Neuronal stem cell (in vitro differentiated cells): ENCODE data around the gene CD22.
A peak's percentile ranks its signal among the peaks of the same experiment; 100 is the strongest.

Experiments used
- DNase-seq: peaks from one replicate; pipeline ENCODE4 v3.0.0-alpha.2; 2013; ENCODE audit warnings: low spot score
- H2AFZ ChIP-seq: one replicate; pipeline ENCODE4 v1.6.1; 2013; ENCODE audit warnings: mild to moderate bottlenecking, low read length, inconsistent platforms
- H2AK5ac ChIP-seq: 2 replicates; pipeline ENCODE4 v1.6.1; 2013; ENCODE audit warnings: low read depth, mild to moderate bottlenecking, inconsistent platforms, low read length, moderate library complexity, mixed read lengths
- H2BK120ac ChIP-seq: 2 replicates; pipeline ENCODE4 v1.6.1; 2013; ENCODE audit warnings: low read depth, mild to moderate bottlenecking, inconsistent platforms, low read length, moderate library complexity, mixed read lengths
- H2BK12ac ChIP-seq: one replicate; pipeline ENCODE4 v1.6.1; 2013; ENCODE audit warnings: low read length, inconsistent platforms
- H2BK15ac ChIP-seq: 2 replicates; pipeline ENCODE4 v1.6.1; 2013; ENCODE audit warnings: mild to moderate bottlenecking, low read length, inconsistent platforms, mixed read lengths
- H2BK5ac ChIP-seq: one replicate; pipeline ENCODE4 v1.6.1; 2013; ENCODE audit warnings: inconsistent platforms, mild to moderate bottlenecking, low read length, moderate library complexity
- H3K14ac ChIP-seq: one replicate; pipeline ENCODE4 v1.6.1; 2013; ENCODE audit warnings: low read length, inconsistent platforms
- H3K18ac ChIP-seq: 2 replicates; pipeline ENCODE4 v1.6.1; 2013; ENCODE audit warnings: low read length, inconsistent platforms
- H3K23ac ChIP-seq: 2 replicates; pipeline ENCODE4 v1.6.1; 2013; ENCODE audit warnings: low read depth, mild to moderate bottlenecking, mixed read lengths, low read length, inconsistent platforms; ENCODE audit not compliant: poor library complexity
- H3K27ac ChIP-seq: replicated peaks from 3 replicates; pipeline ENCODE4 v1.5.1; 2013; ENCODE audit warnings: low read length, inconsistent platforms
- H3K27me3 ChIP-seq, 3 experiments: 2 replicates each; pipeline ENCODE4 v1.6.1; 2013; ENCODE audit warnings: low read length in 3 of 3, mild to moderate bottlenecking in 2 of 3, inconsistent platforms in 1 of 3, low read depth in 1 of 3, mixed read lengths in 1 of 3, moderate library complexity in 1 of 3; ENCODE audit not compliant: control insufficient read depth in 3 of 3, insufficient read depth in 3 of 3
- H3K36me3 ChIP-seq, 2 donors: replicated peaks in 1 of 2; 2 replicates each; pipeline ENCODE4 v1.6.1; 2013; ENCODE audit warnings: low read length in 2 of 2; ENCODE audit not compliant: control insufficient read depth in 2 of 2, insufficient read depth in 2 of 2
- H3K4ac ChIP-seq: 2 replicates; pipeline ENCODE4 v1.6.1; 2013; ENCODE audit warnings: inconsistent platforms, mild to moderate bottlenecking, low read length, moderate library complexity
- H3K4me1 ChIP-seq, 2 donors: 1 replicate in 1 of 2; 2 replicates in 1 of 2; pipeline ENCODE4 v1.6.1; 2013; ENCODE audit warnings: low read length in 2 of 2, low read depth in 1 of 2; ENCODE audit not compliant: control insufficient read depth in 2 of 2, insufficient read depth in 1 of 2
- H3K4me2 ChIP-seq: one replicate; pipeline ENCODE4 v1.6.1; 2013; ENCODE audit warnings: mild to moderate bottlenecking, low read length, inconsistent platforms; ENCODE audit not compliant: insufficient read depth, poor library complexity, severe bottlenecking
- H3K4me3 ChIP-seq, 2 donors: 2 replicates each; pipeline ENCODE4 v1.5.1; 2013; ENCODE audit warnings: low read length in 2 of 2, mild to moderate bottlenecking in 2 of 2, inconsistent platforms in 1 of 2, moderate library complexity in 1 of 2
- H3K79me1 ChIP-seq: one replicate; pipeline ENCODE4 v1.6.1; 2013; ENCODE audit warnings: low read depth, mild to moderate bottlenecking, inconsistent platforms, low read length, moderate library complexity
- H3K9ac ChIP-seq: one replicate; pipeline ENCODE4 v1.6.1; 2013; ENCODE audit warnings: mild to moderate bottlenecking, low read depth, low read length, inconsistent platforms; ENCODE audit not compliant: poor library complexity
- H3K9me3 ChIP-seq, 2 donors: replicated peaks in 1 of 2; 2 replicates each; pipeline versions ENCODE3 to v1.6.1; 2013; ENCODE audit warnings: low read length in 2 of 2, mild to moderate bottlenecking in 2 of 2, inconsistent platforms in 1 of 2, low read depth in 1 of 2, mixed read lengths in 1 of 2, moderate library complexity in 1 of 2; ENCODE audit not compliant: control insufficient read depth in 2 of 2, insufficient read depth in 1 of 2
- H4K8ac ChIP-seq: one replicate; pipeline ENCODE4 v1.6.1; 2013; ENCODE audit warnings: low read depth, mild to moderate bottlenecking, inconsistent platforms, low read length, moderate library complexity
- H4K91ac ChIP-seq: one replicate; pipeline ENCODE4 v1.6.1; 2013; ENCODE audit warnings: low read length, low read depth, mild to moderate bottlenecking, inconsistent platforms; ENCODE audit not compliant: poor library complexity
- WGBS, 2 donors: extraction: QIAGEN DNeasy Blood & Tissue Kit; methylation state at CpG; one replicate each; pipeline ENCODE4 v1.1.7; 2013; ENCODE audit warnings: missing lambda C conversion rate in 2 of 2, mixed read lengths in 1 of 2; ENCODE audit not compliant: insufficient read length in 2 of 2, insufficient replicate concordance in 1 of 2; ENCODE audit errors: extremely low coverage in 2 of 2; 5-methylcytosine and 5-hydroxymethylcytosine counted together

CD22 gene

DNA sequence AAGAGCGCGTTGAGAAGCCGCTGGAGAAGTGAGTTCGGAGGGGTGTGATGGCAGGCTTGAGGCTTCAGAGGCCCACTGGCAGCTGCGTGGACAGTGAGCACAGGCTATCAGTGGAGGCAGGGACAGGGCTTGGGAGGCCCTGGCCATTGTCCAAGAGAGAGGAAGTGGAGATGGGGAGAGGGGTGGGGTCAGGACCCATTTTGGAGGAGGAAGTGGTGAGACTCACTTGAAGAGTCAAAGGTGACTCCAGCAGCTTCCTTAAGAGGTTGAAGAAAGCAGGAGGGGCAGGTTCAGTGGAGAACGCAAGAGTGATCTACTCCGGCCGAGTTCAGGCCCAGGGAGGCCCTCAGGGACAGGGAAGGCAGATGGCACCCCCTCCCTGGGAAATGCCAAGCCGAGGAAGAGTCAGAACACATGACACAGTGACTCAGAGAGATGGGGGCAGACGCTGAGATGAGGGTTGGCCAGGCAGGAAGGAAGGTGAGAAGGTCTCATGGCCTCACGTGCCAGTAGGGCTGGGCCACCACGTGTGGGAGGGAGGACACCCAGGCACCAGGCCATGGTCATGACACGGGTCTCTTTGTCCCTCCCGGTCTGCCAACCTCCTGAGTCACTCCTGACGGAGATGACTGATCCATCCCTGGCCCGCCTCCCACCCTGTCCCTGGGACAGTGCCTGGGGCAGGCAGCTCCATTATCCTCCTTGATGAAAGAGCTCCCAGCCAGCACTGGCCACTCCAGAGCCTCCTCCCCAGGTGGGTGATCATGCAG lies 10.1 kb upstream of the CD22 start:
- H3K4me1 ChIP-seq, result no peaks in the 10 kb centered on the region
- peak overlapping the region; percentile 68 for H2AK5ac ChIP-seq
- H2BK15ac ChIP-seq, result no peak overlapping the region
- H3K36me3 ChIP-seq, result no peaks in the 10 kb centered on the region
- no peak overlapping the region for H3K4me2 ChIP-seq
- H3K18ac ChIP-seq, result peak overlapping the region; percentile 80
- H3K9me3 ChIP-seq, result peaks cover 2 to 3% of the 10 kb centered on the region in 2 donors
- H3K23ac ChIP-seq, result peak overlapping the region; percentile 85
- H3K27me3 ChIP-seq, result no peaks in the 10 kb centered on the region
- H3K4ac ChIP-seq, result no peak overlapping the region
- peak overlapping the region; percentile 40 for H2AFZ ChIP-seq
- H3K4me3 ChIP-seq, result no peak overlapping the region
- no peak for DNase-seq
- H3K79me1 ChIP-seq, result no peaks in the 10 kb centered on the region
- no peak overlapping the region for H4K91ac ChIP-seq
- H3K9ac ChIP-seq, result no peak overlapping the region
- H4K8ac ChIP-seq, result no peak overlapping the region
- peak overlapping the region; percentile 47 for H3K14ac ChIP-seq
- no peak overlapping the region for H2BK5ac ChIP-seq
- no peak overlapping the region for H3K27ac ChIP-seq
- WGBS, 2 donors, result no CpG with 5 or more reads among the region's 16 CpGs
- H2BK120ac ChIP-seq, result no peak overlapping the region
- H2BK12ac ChIP-seq, result no peak overlapping the region

DNA sequence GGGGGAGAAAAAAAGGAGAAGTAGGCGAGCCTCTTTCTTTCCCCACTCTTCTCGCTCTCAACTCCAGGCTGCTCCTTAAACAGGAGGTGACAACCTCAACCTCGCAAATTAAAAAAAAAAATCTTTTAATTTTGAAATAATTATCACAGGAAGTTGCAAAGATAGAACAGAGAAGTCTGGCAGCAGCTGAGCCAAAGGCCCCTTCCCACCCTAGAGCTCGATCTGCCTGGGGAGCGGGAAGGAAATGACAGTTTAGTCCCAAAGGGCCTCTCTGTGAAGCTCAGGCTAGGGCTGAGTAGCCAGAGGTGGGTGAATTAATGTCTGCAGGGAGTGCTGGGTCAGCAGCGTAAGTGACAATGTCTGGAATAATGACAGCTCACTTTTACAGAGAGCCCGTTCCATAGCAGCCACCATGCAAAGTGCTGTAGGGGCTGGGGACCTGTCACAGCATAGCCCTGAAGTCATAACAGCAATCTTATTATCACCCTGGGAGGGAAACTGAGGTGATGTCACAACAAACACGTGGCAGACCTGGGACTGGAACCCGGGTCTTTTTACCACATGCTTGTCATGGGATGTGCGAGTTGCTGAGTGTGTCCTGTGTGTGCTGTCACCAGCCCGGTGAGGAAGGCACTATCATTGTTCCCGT lies 8.8 kb upstream of the CD22 start:
- Histone ChIP-seq H3K4me1 (no peaks in the 10 kb centered on the region), H3K79me1 (no peaks in the 10 kb centered on the region), H3K4me2 (no peak overlapping the region), H3K27me3 (no peaks in the 10 kb centered on the region), H3K4me3 (no peak overlapping the region), H2AFZ (no peak overlapping the region), H3K23ac (no peak overlapping the region), H4K91ac (no peak overlapping the region), H2BK120ac (no peak overlapping the region), H3K9ac (no peak overlapping the region), H3K36me3 (no peaks in the 10 kb centered on the region), H3K9me3 (peaks cover 2 to 3% of the 10 kb centered on the region in 2 donors), H2AK5ac (no peak overlapping the region), H2BK12ac (no peak overlapping the region), H3K27ac (no peak overlapping the region), H2BK5ac (no peak overlapping the region), H3K14ac (no peak overlapping the region), H3K4ac (no peak overlapping the region), H4K8ac (no peak overlapping the region), H3K18ac (no peak overlapping the region), H2BK15ac (no peak overlapping the region)
- no peak for DNase-seq
- WGBS, 2 donors, result no CpG with 5 or more reads among the region's 12 CpGs

DNA sequence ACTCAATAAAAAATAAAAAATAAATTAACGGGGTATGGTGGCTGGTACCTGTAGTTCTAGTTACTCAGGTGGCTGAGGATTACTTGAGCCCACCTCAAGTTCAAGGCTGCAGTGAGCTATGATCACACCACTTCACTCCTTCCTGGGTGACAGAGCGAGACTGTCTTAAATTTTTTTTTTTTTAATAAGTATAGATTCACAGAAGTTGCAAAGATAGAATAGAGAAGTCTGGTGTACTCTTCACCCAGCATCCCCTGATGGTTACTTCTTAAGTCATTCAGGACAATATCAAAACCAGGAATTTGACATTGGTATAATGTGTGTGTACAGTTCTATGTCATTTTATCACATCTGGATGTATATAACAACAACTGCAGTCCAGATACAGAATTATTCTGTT lies 7.7 kb upstream of the CD22 start:
- no peak overlapping the region for H2BK15ac ChIP-seq
- no peak overlapping the region for H2AFZ ChIP-seq
- peaks cover 2 to 3% of the 10 kb centered on the region in 2 donors for H3K9me3 ChIP-seq
- no peaks in the 10 kb centered on the region for H3K4me1 ChIP-seq
- no peak overlapping the region for H4K8ac ChIP-seq
- no peak overlapping the region for H2BK5ac ChIP-seq
- H3K14ac ChIP-seq, result no peak overlapping the region
- H3K18ac ChIP-seq, result no peak overlapping the region
- H3K4ac ChIP-seq, result no peak overlapping the region
- no peak overlapping the region for H2BK12ac ChIP-seq
- no peaks in the 10 kb centered on the region for H3K27me3 ChIP-seq
- H3K36me3 ChIP-seq, result no peaks in the 10 kb centered on the region
- H3K27ac ChIP-seq, result no peak overlapping the region
- H3K4me3 ChIP-seq, result no peak overlapping the region
- no peak overlapping the region for H2AK5ac ChIP-seq
- no peak overlapping the region for H3K9ac ChIP-seq
- no peak overlapping the region for H2BK120ac ChIP-seq
- H3K4me2 ChIP-seq, result no peak overlapping the region
- no peak overlapping the region for H3K23ac ChIP-seq
- no peaks in the 10 kb centered on the region for H3K79me1 ChIP-seq
- H4K91ac ChIP-seq, result no peak overlapping the region
- no CpG with 5 or more reads among the region's 2 CpGs for WGBS, 2 donors
- no peak for DNase-seq

DNA sequence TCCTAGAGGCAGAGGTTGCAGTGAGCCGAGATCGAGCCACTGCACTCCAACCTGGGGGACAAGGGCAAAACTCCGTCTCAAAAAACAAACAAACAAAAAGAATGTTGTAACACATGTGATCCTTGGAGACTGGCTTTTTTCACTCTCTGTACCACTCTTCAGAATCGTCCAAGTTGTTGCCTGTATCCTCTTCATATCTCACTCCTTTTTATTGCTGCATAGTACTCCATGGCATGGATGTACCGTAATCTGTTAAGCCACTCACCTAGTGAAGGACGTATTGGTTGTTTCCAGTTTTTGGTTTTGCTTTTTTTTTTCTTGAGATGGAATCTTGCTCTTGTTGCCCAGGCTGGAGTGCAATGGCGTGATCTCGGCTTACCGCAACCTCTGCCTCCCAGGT lies 7.0 kb upstream of the CD22 start:
- Histone ChIP-seq H3K4me2 (no peak overlapping the region), H3K18ac (no peak overlapping the region), H2AFZ (no peak overlapping the region), H3K79me1 (no peaks in the 10 kb centered on the region), H3K9ac (no peak overlapping the region), H2BK5ac (no peak overlapping the region), H2BK120ac (no peak overlapping the region), H3K4me1 (no peaks in the 10 kb centered on the region), H3K27me3 (no peaks in the 10 kb centered on the region), H4K8ac (no peak overlapping the region), H3K4me3 (no peak overlapping the region), H3K27ac (no peak overlapping the region), H4K91ac (no peak overlapping the region), H3K9me3 (peaks cover 2 to 3% of the 10 kb centered on the region in 2 donors), H3K36me3 (no peaks in the 10 kb centered on the region), H2BK15ac (no peak overlapping the region), H3K14ac (no peak overlapping the region), H2AK5ac (no peak overlapping the region), H2BK12ac (no peak overlapping the region), H3K23ac (no peak overlapping the region), H3K4ac (no peak overlapping the region)
- DNase-seq, result no peak
- no CpG with 5 or more reads among the region's 9 CpGs for WGBS, 2 donors
